Mesodermal cell (in vitro differentiated cells): ENCODE results near the gene RMP24.

Experiments
- H3K27ac ChIP-seq: 2 replicates; pipeline ENCODE4 v1.7.0; 2013; ENCODE audit warnings: mild to moderate bottlenecking, low read depth, low read length, moderate library complexity; ENCODE audit not compliant: severe bottlenecking
- H3K36me3 ChIP-seq: 2 replicates; pipeline ENCODE4 v1.7.1; 2013; ENCODE audit warnings: mild to moderate bottlenecking, low read length, moderate library complexity; ENCODE audit not compliant: control insufficient read depth, insufficient read depth
- H3K4me1 ChIP-seq: one replicate; pipeline ENCODE4 v1.7.1; 2013; ENCODE audit warnings: mild to moderate bottlenecking, low read length; ENCODE audit not compliant: insufficient read depth, control insufficient read depth, poor library complexity, severe bottlenecking
- H3K4me3 ChIP-seq: 2 replicates; pipeline ENCODE4 v1.7.0; 2013; ENCODE audit warnings: low read length, control low read depth, mild to moderate bottlenecking; ENCODE audit not compliant: insufficient read depth, poor library complexity, severe bottlenecking; ENCODE audit errors: extremely low read depth
- H3K9me3 ChIP-seq: 2 replicates; pipeline ENCODE4 v1.7.1; 2013; ENCODE audit warnings: mild to moderate bottlenecking, low read length, moderate library complexity; ENCODE audit not compliant: control insufficient read depth
- WGBS, 2 experiments: methylation state at CpG; one replicate each; pipeline ENCODE4 v1.1.5; 2013; ENCODE audit warnings: missing lambda C conversion rate in 2 of 2; ENCODE audit not compliant: insufficient coverage in 2 of 2; 5-methylcytosine and 5-hydroxymethylcytosine counted together

The RMP24 gene

DNA sequence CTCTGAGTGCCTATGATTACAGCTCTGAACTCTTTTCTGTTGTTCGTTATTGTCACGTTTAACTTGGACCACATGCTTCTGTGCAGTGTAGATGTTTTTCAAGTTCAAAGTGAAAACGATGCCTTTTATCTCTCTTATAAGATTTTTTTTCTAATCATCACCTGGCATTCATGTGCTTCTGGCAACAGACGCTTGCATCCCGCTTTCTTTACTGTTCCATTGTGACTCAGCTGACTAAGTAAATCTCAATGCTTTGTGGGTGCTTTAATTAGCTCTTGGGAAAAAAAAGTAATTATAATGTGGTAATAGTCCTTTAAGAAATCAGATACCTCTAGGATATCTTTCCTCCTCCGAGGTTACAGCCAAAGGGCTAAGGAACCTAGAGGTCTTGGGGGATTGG is 31.2 kb upstream of the RMP24 start:
- Histone ChIP-seq H3K27ac (no peak overlapping the region), H3K36me3 (no peaks in the 10 kb centered on the region), H3K9me3 (no peaks in the 10 kb centered on the region), H3K4me3 (no peak overlapping the region), H3K4me1 (no peaks in the 10 kb centered on the region)
- 97% methylated on average over 5 of the region's 6 CpGs; no CpG with 5 or more reads in 1 of the 2 experiments for WGBS, 2 experiments

DNA sequence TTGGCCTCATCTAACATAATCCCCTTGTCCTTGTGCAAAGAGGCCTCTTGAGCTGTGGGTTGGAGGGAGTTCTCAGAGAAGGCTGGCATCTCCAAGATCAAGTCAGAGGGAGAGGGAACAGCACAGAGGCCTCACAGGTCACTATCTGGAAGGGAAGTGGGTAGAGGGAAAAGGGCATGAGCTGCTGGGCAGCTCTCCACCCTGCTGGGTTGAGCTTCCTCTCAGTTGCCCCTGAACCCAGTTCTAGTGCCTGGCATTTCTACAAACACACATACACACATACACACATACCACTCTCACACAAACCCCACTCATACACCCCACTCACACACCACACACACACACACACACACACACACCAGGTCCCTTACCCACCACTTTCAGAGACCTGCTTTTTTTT is 30.3 kb upstream of the RMP24 start:
- H3K36me3 ChIP-seq = no peaks in the 10 kb centered on the region
- H3K27ac ChIP-seq = no peak overlapping the region
- no peaks in the 10 kb centered on the region for H3K9me3 ChIP-seq
- no peak overlapping the region for H3K4me3 ChIP-seq
- H3K4me1 ChIP-seq = no peaks in the 10 kb centered on the region

DNA sequence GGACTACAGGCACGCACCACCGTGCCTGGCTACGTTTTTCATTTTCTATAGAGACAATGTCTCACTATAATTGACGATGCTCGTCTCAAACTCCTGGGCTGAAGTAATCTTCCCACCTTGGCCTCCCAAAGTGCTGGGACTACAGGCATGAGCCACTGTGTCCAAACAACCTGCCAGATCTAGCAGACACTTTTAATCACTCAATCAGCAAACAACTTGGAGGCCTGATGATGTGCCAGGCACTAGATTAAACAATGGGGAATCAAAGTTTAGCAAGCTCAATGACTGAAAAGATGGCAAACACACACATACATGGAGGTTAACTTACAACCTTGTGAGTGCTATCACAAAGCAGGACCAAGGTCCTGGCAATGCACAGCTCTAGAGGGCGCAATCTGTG is 29.8 kb upstream of the RMP24 start:
- Histone ChIP-seq H3K4me1 (no peaks in the 10 kb centered on the region), H3K4me3 (no peak overlapping the region), H3K9me3 (no peaks in the 10 kb centered on the region), H3K36me3 (no peaks in the 10 kb centered on the region), H3K27ac (no peak overlapping the region)
- WGBS, 2 experiments = 94 to 100% methylated on average over 4 to 5 of the region's 6 CpGs

DNA sequence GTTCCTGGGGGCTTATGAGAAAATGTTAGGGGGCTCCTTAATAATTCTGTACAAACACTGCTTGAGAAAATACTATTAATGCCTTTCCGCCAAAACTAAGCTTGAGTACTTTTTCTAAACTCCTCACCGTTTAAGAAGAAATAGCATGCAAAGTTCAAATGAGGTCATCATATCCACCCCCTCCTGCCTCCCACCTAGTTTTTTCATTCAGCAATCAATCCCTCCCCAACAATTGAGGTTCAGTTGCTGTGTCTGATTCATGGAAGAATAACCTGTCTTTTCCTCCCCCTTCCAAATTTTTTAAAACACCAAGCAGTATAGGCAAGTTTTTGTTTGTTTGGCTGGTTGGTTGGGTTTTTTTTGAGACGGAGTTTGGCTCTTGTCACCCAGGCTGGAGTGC is 24.4 kb upstream of the RMP24 start:
- Histone ChIP-seq H3K4me3 (no peak overlapping the region), H3K36me3 (no peaks in the 10 kb centered on the region), H3K9me3 (no peaks in the 10 kb centered on the region), H3K4me1 (no peaks in the 10 kb centered on the region), H3K27ac (no peak overlapping the region)
- 78 to 86% methylated on average over 2 of the region's 3 CpGs for WGBS, 2 experiments

DNA sequence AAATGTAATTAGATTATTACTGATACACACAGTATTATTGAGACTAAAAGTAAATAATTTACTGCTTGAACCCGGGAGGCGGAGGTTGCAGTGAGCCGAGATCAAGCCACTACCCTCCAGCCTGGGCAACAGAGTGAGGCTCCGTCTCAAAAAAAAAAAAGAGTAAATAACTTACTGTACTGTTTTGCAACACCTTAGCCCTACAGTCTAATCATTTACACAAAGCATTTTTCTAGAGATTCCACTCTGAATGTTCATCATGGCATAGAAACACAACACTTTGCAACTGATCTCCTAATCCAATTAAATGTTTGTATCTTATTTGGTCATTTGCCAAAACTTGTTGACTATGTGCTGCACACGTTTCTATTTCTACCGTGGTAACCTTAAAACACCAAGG is 23.4 kb upstream of the RMP24 start:
- Histone ChIP-seq H3K9me3 (no peaks in the 10 kb centered on the region), H3K36me3 (no peaks in the 10 kb centered on the region), H3K4me1 (no peaks in the 10 kb centered on the region), H3K4me3 (no peak overlapping the region), H3K27ac (no peak overlapping the region)
- 50 to 68% methylated on average over 2 to 4 of the region's 6 CpGs for WGBS, 2 experiments

DNA sequence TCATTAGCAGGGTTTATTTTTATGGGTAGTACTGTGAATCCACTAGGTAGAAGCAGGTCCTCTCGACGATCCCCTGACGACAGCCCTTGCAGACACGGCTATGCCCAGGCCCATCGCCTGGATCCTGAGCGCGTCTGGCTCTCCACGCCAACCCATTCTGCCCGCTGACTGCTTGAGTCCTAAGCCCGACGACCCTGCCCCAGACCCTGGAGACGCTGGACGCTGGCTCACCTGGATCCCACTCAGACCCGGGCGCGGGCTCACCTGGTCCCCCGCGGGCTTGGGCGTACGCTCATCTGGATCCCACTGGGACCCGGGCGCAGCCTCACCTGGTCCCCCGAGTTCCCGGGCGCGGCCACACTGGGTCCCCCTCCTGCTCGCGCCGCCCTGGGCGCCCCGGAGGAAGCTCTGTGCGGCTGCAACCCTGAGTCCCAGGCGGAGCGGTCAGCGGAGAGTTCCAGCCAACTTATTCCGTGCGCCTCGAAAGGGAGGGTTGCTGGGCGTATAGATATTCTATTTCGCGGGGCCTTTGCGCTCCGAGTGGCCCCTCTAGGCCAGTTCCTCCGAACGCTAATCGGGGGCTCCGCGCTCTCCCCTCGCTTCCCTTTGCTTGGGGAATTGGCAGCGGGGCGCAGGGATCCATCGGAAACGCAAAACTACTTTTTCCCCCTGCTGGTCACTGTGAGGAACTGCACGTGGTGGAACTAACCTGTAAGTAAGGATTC is 22.4 kb upstream of the RMP24 start:
- Histone ChIP-seq H3K4me3 (peak overlapping the region; percentile 54), H3K27ac (no peak overlapping the region), H3K4me1 (no peaks in the 10 kb centered on the region), H3K36me3 (no peaks in the 10 kb centered on the region), H3K9me3 (no peaks in the 10 kb centered on the region)
- 0% methylated on average over 32 to 45 of the region's 54 CpGs for WGBS, 2 experiments

DNA sequence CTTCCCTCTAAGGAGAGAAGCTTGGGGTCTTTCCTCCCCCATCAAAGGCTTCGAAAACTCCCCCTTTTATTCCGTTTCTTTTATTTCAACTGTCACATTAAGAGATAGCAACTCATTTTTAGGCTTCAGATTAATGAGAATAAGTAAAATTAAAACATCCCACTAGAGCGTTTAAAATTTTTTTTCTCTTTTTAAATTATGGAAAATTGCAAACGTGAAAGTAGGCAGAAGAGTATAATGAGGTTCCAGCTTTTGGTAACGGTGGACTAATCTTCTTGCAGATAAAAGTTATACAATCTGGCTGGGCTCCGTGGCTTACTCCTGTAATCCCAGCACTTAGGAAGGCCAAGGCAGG is 21.9 kb upstream of the RMP24 start:
- no peaks in the 10 kb centered on the region for H3K9me3 ChIP-seq
- 53 to 64% methylated on average over 2 to 4 of the region's 6 CpGs for WGBS, 2 experiments
- peak overlapping the region; percentile 54 for H3K4me3 ChIP-seq
- H3K27ac ChIP-seq = no peak overlapping the region
- H3K4me1 ChIP-seq = no peaks in the 10 kb centered on the region
- H3K36me3 ChIP-seq = no peaks in the 10 kb centered on the region

DNA sequence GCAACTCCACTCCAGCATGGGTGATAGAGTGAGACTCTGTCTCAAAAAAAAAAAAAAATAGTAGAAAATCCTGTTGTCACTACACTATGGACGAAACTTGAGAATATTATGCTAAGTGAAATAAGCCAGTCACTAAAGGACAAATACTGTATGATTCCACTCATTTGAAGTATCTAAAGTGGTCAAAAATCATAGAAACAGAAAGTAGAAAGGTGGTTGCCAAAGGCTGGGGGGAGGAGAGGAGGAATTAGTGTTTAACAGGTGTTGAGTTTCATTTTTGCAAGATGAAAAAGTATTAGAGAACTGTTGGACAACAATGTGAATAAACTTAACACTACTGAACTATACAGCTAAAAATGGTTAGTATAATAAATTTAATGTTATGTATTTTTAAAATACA is 18.8 kb upstream of the RMP24 start:
- Histone ChIP-seq H3K9me3 (no peaks in the 10 kb centered on the region), H3K36me3 (no peaks in the 10 kb centered on the region), H3K4me3 (no peak overlapping the region), H3K27ac (no peak overlapping the region), H3K4me1 (no peaks in the 10 kb centered on the region)
- no CpG with 5 or more reads among the region's 1 CpG for WGBS, 2 experiments

DNA sequence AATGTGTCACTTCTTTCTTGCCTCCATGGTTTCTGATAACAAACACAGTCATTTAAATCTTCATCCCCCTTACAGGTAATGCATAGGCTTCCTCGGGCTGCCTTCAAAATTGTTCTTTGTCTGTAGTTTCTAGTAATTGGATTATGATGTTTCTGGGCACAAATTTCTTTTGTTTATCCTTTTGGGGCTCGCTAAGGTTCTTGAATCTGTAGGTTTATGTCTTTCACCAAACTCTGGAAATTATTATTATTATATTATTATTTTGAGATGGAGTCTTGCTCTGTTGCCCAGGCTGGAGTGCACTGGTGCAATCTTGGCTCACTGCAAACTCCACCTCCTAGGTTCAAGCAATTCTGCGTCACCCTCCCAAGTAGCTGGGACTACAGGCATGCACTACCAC is 16.3 kb upstream of the RMP24 start:
- H3K36me3 ChIP-seq = no peaks in the 10 kb centered on the region
- no peak overlapping the region for H3K4me3 ChIP-seq
- H3K9me3 ChIP-seq = no peaks in the 10 kb centered on the region
- no CpG with 5 or more reads among the region's 3 CpGs for WGBS, 2 experiments
- H3K4me1 ChIP-seq = no peaks in the 10 kb centered on the region
- no peak overlapping the region for H3K27ac ChIP-seq

DNA sequence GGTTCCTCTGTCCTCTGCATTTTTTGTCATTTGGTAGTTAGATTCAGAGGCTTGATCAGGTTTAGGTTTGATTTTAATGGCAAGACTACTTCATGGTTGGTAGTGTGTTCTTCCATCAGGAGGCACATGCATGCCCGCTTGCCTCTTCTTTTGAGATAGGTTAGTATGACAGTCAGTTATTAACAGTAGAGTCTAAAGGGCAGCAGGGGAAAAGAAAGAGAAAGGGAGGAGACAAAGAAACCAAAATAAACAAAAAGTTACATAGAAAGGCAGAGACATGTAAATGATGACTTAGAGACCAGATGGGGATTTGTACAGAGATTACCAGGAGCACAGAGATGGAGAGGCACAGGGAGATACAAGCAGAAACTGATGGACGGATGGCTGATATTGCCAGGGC is 10.2 kb upstream of the RMP24 start:
- H3K9me3 ChIP-seq = peaks cover 3% of the 10 kb centered on the region
- no peaks in the 10 kb centered on the region for H3K36me3 ChIP-seq
- WGBS, 2 experiments = 92 to 100% methylated on average over 2 of the region's 2 CpGs
- no peak overlapping the region for H3K27ac ChIP-seq
- no peak overlapping the region for H3K4me3 ChIP-seq
- H3K4me1 ChIP-seq = no peaks in the 10 kb centered on the region

DNA sequence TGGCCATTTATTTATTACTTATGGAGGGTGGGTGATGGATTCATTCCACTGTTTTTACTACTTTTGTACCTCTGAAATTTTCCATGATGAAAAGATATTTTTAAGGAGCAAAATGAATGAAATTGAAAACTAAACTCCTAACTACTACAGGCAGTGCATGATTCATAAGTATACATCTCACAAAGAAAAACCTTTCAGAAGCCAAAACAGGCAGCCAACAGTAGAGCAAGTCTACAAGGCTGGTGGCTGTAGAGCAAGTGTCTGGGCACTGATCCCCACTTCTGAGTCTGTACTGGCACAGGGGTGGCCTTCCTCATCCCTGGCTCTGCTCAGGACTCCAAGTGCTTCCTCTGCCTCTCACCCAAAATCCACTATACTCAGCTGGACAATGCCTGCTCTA is 8.2 kb upstream of the RMP24 start:
- H3K36me3 ChIP-seq = no peaks in the 10 kb centered on the region
- no peaks in the 10 kb centered on the region for H3K4me1 ChIP-seq
- H3K4me3 ChIP-seq = no peak overlapping the region
- no peak overlapping the region for H3K27ac ChIP-seq
- peaks cover 4% of the 10 kb centered on the region for H3K9me3 ChIP-seq
